Activated naive CD4-positive, alpha-beta T cell treated with Interleukin-2 at 50 U/mL for 16 hours (primary cell): Measurements from ENCODE around the gene EEF2K.
"Not testable (repeated sequence)": the region's sequence is repeated elsewhere in the genome, so short reads cannot be mapped to it uniquely, and the experiment has no call there.

Source experiments
- DNase-seq: peaks from one replicate; pipeline ENCODE4 v3.0.0-alpha.2; 2020

Gene EEF2K

DNA sequence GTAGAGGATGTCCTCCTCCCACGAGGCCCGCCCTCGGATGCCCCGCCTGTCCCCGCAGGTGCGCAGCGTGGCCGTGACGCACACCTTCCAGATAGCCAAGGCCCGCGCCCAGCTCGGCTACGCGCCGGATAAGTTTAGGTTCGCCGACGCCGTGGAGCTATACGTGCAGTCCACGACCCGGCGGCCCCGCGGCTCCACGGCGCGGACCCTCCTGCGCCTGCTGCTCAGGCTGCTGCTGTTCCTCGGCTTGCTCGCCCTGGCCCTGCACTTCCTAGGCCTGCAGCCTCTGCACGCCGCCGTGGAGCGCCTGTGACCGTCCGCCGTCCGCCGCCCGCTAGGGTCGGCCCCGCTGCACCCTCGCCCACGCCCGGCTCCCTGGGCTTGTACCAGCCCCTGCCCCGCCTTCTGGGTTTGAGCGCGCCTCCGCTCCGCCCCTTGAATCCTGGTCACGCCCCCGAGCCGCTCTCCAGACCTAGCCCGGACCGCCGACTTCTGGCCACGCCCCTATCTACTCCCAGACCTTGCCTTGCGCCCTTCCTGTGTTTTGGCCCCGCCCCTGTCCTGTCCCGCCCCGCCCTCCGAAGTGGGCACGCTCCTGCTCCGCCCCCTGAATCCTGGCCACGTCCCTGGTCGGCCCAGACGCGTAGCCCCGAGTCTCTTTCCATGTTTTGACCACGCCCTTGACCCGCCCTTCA, 15.8 kb upstream of the EEF2K start:
- peak; percentile 94 for DNase-seq

DNA sequence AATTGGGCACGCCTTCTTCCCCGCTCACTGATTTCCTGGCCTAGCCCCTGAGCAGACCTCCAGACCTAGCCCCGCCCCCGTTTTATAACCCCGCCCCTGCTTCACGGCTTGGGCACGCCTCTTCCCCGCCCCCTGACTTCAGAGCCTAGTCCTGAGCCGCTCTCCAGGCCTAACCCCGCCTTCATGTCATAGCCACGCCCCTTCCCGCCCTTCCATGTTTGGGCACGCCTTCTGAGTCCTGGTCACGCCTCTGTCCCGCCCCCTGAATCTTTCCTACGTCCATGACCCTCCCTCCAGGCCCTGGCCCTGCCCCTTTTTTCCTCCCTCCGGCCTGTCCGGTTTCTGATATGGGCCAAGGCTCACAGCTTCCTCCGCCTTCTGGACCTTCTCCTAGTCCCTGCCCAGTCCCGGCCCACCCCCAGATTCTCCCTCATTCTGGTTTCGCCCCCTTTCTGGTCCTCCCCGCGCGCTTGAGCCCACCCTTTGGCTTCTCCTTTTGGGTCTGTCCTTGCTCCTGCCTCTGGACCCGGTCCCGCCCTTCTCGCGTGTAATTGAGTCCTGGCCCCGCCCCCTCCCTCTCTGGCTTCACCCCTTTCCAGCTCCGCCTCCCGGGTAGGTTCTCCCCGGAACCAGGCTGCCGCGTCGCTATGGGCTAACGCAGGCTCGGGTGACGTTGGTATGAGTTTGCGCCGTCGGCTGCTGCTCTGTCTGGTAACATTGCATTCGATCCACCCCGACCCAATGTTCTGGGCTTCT, 15.1 kb upstream of the EEF2K start:
- peak; percentile 99 for DNase-seq

DNA sequence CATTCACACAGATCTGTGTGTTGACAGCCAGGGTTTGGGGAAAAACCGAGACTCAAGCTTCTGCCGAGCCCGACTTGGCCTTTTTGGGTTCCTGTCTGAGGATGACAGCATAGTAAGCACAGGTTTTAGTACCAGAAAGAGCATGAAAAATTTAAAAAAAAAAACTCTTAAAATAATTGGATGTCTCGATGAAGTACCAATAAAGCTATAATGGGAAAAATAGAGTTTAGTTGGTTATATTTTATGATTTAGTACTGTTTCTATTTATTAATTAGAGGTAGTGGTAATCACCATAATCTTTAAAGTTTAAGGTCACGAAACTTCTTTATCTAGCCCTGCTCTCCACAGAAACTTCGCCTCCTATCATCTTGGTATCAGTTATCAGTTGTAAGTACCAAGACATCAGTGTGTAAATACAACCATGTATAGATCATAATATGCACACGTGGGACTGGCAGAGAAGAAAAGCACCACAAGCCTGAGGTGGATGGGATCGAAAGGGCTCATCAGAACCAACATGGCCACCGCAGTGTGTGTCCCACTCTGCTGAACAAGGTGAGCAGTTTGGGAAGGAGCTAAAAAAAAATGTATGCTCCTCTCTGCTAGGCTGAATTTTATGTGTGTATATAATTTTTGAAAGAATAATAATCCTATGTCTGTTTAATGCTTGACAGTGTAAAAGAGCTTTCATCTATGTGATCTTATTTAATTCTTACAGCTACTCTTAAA, 14.4 kb upstream of the EEF2K start:
- peak; percentile 33 for DNase-seq

GRCh38 chr16:22192261-22193062, 13.6 kb upstream of the EEF2K start:
- DNase-seq = peak; percentile 76

- DNase-seq = no peak
These were observed 13.0 kb upstream of the EEF2K start for GRCh38 chr16:22193063-22193411.

DNA sequence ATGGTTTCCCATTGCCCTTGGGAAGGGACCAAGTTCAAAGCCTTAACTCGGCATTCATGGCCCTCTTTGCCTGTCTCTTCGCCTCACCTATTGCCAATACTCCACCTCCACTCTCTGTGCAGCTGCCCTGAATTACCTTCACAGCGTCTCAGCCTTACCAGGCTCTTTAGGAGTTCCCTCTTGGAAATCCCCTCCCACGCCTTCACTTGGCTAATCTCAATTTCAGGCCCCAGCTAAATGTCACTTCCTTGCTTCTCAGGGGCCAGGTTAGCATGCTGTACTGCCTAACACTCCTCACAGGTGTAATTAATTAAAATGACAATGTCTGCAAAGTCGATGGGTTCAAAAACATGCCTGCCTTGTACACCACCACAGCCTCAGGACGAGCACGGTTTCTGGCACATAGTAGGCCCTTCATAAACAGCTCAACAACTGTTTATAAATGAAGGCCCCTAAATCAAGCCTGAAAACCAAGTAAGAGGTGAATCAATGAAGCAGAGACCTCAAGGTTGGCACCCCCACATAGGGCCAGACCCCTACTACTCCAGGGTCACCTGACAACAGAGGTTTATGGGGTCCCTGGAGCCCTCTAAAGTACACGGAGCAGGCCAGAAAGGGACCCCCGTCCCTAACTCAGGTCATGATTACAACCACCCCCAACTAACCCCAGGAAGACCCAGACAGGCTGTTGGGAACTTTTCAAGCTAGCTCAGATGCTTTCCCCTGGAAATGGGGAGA, 11.2 kb upstream of the EEF2K start:
- no peak for DNase-seq

DNA sequence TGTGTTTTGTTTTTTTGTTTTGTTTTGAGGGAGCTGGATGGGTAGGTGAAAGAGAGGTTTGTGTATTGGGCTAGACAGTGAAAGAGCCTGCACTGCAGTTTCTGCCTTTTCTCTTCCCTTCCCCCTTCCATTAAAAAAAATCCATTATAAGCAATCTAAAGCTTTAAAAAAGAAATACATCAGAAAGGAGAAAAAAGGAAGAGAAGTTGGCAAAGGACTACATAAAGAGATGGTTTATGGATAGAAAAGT, 10.7 kb upstream of the EEF2K start:
- DNase-seq = no peak

DNA sequence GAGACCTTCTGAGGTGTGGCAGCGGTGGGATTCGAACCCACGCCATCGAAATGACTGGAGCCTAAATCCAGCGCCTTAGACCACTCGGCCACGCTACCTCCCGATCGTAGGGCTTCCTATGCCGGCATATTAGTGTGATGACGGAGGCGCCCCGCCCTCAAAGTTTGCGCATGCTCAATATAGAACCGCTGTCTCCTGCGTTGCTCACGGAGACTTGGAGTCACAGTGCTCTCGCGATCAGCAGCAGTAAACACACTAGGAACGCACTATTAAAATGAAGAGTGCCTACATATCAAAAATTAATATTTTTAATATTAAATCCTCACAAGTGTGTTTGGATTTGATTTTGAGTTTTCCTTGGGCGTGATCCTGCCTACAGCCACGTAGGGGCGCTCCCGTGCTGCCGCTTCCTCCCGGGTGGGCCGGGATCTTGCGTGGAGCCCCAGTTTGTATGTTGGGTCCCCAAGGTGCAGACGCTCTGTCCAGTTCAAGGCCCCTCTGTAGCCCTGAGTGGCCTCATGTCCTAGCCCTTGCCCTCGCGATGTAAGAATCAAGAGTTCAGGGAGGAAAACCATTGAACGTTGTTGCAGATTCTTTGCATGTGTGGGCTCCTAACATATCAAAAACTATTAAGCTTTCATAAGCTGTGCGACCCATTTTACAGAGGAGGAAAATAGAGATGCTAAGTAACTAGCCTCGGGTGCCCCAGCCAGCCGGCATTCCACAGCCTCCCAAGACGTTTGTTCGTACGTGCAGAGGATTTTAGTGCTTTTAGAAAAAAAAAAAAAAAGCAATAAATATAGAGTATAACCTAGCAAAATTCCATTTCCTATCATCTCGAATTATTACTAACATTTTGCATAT, 10.2 kb upstream of the EEF2K start:
- peak; percentile 90 for DNase-seq

DNA sequence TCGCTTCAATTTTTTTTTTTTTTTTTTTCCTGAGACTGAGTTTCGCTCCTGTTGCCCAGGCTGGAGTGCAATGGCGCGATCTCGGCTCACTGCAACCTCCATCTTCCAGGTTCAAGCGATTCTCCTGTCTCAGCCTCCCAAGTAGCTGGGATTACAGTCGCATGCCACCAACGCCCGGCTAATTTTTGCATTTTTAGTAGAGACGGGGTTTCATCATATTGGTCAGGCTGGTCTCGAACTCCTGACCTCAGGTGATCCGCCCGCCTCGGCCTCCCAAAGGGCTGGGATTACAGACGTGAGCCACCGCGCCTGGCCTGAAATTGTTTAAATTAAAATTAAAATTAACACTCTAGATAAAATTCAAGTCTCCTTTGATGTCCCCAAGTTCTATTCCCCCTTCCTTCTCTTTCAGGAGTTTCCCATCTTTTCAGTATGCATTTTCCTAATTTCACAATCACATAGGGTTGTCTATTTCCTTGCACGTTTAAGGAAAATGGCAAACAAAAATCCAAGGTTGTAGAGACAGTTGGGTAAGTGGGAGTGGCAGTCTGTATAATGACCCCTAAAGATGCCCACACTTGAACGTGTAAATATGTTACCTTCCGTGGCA, 9.4 kb upstream of the EEF2K start:
- not testable (repeated sequence) for DNase-seq

GRCh38 chr16:22198547-22199293, 7.4 kb upstream of the EEF2K start:
- no peak for DNase-seq

DNA sequence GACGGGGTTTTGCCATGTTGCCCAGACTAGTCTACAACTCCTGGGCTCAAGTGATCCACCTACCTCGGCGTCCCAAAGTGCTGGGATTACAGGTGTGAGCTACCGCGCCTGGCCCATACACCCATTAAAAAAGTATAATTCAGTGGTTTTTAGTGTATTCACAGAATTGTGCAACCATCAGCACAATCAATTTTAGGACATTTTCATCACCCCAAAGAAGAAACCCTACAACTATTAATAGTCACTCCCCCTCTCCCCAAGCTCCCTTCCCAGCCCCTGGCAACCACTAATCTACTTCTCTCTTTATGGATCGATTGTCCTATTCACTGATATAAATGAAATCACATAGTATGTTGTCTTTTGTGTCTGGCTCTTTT, 3.8 kb upstream of the EEF2K start:
- no peak for DNase-seq

- DNase-seq = no peak
These were observed 3.0 kb upstream of the EEF2K start for GRCh38 chr16:22203091-22203490.

DNA sequence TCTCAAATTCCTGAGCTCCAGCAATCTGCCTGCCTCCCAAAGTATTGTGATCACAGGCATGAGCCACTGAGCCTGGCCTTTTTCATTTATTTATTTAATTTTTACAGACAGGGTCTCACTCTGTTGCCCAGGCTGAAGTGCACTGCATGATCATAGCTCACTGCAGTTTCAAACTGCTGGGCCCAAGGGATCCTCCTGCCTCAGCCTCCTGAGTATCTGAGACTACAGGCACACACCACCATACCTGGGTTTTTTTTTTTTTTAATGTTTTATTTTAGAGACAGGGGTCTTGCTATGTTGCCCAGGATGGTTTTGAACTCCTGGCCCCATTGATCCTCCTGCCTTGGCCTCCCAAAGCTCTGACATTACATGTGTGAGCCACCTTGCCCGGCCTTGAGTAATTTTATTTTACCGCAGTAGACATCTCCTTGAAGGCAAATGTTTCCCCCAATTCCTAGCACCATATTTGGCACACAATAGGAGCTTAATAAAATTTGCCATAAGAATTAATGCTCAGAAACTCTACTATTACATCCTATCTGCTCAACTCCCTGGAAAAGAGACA, 1.9 kb upstream of the EEF2K start:
- DNase-seq = no peak

DNA sequence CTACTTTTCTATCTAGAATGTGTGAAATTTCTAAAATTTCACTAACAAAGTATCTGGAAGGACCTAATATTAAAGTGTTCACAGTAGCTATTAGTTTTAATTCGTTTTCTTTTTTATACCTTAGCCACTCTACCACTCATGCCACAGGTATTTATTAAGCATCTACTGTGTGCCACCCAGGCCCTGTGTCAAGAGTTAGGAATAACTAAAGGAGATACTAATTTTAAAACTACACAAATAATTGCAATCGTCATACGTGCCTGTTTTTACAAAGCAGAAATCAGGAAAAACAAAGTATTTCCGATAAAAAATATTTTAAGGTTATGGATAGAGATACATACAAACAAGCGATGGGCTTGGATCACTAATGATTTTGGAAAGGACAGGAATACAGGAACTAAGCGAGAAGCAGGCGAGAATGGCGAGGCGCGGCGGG, 483 bp upstream of the EEF2K start:
- DNase-seq = no peak

- DNase-seq = peak; percentile 75
These were observed 1.0 kb downstream of the EEF2K start for GRCh38 chr16:22206842-22207714.

DNA sequence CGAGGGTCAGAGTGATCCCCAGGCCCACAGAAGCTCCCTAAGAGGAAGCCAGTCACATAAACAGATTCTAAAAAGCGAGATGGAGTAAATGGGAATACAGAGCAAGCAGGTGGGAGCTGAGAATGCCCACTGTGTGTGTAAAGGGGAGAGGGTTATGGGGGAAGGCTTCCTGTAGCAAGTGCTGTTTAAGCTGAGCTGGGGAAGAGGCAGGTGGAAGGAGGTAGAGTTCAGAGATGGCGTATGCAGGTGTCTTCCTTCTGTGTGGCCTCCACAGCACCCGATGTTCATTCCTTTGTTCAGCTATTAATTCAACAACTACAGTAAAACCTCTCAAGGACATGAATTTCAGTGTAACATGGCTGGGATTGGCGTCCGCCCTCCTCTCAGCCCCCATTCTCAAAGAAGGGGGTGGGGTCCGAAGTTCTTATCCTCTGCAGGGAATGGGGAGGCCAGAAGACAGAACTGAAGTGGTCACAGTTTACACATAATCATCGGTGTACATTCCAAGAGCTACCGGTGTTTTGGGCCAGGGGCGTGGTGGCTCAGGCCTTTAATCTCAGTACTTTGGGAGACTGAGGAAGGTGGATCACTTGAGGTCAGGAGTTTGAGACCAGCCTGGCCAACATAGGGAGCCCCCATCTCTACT, 1.8 kb downstream of the EEF2K start:
- no peak for DNase-seq

- no peak for DNase-seq
These were observed 4.2 kb downstream of the EEF2K start for GRCh38 chr16:22210285-22210684.

GRCh38 chr16:22210854-22211253, 4.8 kb downstream of the EEF2K start:
- DNase-seq = no peak

- no peak for DNase-seq
These were observed 7.2 kb downstream of the EEF2K start for GRCh38 chr16:22213236-22213635.
